NB4 (cell line): ENCODE data around the gene ALDH16A1.
"Not testable (repeated sequence)": the region's sequence is repeated elsewhere in the genome, so short reads cannot be mapped to it uniquely, and the experiment has no call there.

ENCODE experiments used
- DNase-seq: peaks from one replicate; pipeline ENCODE4 v3.0.0; 2010; ENCODE audit warnings: low read depth
- H3K4me3 ChIP-seq: one replicate; pipeline ENCODE4 v1.5.1; 2011; ENCODE audit warnings: mild to moderate bottlenecking, low read depth, low read length, moderate library complexity
- MYC ChIP-seq: IDR thresholded peaks from 2 replicates; pipeline ENCODE4 v1.6.1; 2011; ENCODE audit warnings: low read depth, low read length
- POLR2A ChIP-seq: IDR thresholded peaks from 2 replicates; pipeline ENCODE4 v1.6.1; 2011; ENCODE audit warnings: mild to moderate bottlenecking; ENCODE audit not compliant: insufficient read length; ENCODE audit errors: extremely low read depth
- TF ChIP-seq, protein P1 (sequence below): IDR thresholded peaks from one replicate; pipeline ENCODE4 v1.5.1; 2012; ENCODE audit warnings: low read depth, low read length
- TF ChIP-seq, protein P2 (sequence below): IDR thresholded peaks from 2 replicates; pipeline ENCODE4 v1.6.1; 2011; ENCODE audit warnings: low read depth, low read length

ALDH16A1 gene

DNA sequence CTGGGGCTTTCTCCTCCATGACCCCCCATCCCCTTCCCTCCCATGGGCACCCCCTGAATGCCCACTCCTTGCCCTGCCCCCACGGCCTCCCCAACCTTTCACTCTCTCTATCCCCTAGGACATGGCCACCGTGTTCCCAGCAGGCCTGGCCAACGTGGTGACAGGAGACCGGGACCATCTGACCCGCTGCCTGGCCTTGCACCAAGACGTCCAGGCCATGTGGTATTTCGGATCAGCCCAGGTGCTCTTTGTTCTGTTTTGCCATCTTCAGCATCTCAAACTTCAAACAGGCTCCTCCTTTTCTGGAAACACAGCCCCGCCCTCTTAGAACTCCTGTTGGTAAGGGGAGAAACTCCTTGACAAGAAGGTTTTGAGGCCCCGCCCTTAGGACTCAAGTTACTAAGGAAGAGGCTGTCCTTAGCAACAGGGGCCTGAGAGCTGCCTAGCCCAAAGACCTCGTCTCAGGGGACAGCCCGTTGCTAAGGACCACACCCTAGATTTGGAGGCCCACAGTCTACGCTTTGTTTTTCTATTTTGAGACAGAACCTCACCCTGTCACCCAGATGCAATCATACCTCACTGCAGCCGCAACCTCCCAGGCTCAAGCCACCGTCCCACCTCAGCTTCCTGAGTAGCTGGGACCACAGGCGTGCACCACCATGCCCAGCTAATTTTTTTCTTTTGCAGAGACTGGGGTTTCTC lies 15.9 kb downstream of the ALDH16A1 start:
- no peak overlapping the region for H3K4me3 ChIP-seq
- peak; percentile 93 for DNase-seq
- TF ChIP-seq, protein P1, sequence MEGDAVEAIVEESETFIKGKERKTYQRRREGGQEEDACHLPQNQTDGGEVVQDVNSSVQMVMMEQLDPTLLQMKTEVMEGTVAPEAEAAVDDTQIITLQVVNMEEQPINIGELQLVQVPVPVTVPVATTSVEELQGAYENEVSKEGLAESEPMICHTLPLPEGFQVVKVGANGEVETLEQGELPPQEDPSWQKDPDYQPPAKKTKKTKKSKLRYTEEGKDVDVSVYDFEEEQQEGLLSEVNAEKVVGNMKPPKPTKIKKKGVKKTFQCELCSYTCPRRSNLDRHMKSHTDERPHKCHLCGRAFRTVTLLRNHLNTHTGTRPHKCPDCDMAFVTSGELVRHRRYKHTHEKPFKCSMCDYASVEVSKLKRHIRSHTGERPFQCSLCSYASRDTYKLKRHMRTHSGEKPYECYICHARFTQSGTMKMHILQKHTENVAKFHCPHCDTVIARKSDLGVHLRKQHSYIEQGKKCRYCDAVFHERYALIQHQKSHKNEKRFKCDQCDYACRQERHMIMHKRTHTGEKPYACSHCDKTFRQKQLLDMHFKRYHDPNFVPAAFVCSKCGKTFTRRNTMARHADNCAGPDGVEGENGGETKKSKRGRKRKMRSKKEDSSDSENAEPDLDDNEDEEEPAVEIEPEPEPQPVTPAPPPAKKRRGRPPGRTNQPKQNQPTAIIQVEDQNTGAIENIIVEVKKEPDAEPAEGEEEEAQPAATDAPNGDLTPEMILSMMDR = no peak
- TF ChIP-seq, protein P2, sequence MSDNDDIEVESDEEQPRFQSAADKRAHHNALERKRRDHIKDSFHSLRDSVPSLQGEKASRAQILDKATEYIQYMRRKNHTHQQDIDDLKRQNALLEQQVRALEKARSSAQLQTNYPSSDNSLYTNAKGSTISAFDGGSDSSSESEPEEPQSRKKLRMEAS = no peak
- TF ChIP-seq MYC (no peak), POLR2A (no peak)

DNA sequence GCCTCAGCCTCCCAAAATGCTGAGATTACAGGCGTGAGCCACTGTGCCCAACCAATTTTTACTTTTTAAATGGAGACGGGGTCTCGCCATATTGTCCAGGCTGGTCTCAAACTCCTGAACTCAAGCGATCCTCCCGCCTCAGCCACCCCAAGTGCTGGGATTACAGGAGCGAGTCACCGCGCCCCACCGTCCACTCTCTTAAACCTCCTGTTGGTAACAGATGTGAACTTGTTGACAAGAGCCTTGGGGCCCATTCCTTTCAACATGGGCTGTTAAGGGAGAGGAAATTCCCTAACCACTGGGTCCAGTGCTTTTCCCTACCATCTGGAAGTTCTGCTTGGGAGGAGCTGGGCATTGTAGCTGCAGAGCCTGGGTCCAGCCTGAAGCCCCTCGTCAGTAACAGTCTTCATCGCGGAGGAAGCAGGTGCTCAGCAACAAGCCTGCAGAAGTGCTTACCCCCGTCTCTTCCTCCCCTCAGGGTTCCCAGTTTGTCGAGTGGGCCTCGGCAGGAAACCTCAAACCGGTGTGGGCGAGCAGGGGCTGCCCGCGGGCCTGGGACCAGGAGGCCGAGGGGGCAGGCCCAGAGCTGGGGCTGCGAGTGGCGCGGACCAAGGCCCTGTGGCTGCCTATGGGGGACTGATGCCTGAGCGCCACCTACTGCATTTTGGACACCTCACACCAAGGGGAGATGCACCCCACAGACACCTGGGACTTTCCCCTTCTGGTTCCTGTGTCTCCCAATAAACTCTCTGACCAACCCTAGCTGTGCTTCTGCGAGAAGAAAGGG lies 17.0 kb downstream of the ALDH16A1 start:
- TF ChIP-seq, protein P1 = peak; percentile 59
- TF ChIP-seq, protein P2 = no peak
- no peak overlapping the region for H3K4me3 ChIP-seq
- DNase-seq = peak; percentile 89

DNA sequence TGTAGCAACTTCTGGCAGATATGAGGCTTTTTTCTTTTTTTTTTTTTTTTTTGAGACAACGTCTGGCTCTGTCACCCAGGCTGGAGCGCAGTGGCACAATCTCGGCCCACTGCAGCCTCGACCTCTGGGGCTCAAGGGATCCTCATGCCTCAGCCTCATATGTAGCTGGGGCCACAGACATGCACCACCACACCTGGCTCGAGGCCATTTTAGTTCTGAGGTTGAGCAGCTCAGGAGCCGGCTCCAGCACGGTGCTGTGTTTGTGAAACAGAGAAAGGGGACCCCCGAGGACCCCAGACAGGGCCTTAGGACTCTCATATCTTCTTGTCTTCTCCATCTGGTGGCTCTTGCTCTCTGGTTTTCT lies 17.6 kb downstream of the ALDH16A1 start:
- DNase-seq = no peak
- TF ChIP-seq, protein P1 = no peak
- TF ChIP-seq MYC = no peak
- H3K4me3 ChIP-seq = no peak overlapping the region

DNA sequence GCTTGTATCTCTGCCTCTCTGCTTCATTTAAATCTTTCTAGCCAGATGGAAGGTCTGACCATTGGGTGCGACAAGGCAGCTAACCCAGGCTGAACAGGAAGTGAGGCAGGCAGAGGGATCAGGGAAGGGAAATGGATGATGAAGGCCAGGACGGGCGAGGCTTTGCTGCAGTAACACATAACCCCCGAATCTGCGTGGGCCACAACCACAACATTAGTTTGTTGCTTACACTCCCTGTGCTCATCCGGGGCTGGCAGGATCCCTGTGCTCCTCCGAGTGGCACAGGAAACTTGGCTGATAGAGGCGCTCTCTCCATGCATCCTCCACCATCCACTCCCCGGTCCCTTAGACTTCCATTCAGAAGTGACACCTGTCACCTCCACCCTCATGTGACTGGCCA lies 19.9 kb downstream of the ALDH16A1 start:
- TF ChIP-seq MYC (no peak), POLR2A (no peak)
- TF ChIP-seq, protein P2 = no peak
- TF ChIP-seq, protein P1 = no peak
- no peak overlapping the region for H3K4me3 ChIP-seq
- DNase-seq = no peak

DNA sequence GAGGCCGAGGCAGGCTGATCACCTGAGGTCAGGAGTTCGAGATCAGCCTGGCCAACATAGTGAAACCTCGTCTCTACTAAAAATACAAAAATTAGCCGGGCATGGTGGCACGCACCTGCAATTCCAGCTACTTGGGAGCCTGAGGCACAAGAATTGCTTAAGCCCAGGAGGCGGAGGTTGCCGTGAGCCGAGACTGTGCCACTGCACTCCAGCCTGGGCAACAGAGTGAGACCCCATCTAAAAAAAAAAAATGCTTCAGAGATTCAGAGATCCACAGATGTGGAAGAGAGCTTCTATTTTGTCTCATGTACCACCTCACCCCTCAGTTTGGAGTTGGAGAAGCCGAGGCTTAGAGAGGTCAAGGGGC lies 20.5 kb downstream of the ALDH16A1 start:
- DNase-seq = not testable (repeated sequence)
- peak overlapping the region; percentile 21 for H3K4me3 ChIP-seq

DNA sequence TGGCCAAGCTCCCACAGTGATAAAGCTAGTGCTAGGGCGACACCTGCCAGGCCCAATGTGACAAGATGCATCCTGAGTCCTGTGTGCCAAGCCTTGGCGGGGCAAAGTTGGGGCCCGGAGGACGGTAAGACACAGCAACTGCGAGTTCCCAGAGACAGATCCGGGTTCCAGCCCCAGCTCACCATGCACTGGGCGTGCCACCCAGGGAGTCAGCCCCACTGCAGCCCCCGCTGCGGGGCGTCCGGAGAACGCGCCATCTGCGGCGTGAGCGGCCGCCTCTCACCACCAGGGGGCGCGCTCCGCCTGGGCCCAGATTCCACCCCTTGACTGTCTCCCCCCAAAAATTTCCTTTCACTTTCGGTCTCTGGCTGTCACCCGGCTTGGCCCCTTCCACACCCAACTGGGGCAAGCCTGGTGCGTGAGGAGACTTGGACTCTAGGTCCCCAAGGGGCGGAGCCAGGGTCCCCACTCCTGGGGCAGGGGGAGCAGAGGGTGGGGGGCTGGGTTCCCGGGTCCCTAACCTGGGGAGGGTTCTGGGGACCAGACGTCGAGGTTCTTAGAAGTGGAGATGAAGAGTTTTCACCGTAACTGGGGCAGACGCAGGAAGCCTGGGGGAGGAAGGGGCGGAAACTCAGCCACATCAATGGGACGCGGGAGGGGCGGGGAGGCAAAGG lies 21.0 kb downstream of the ALDH16A1 start, which contains the start of gene FLT3LG:
FLT3LG (plus strand) TSS at position 348 of the 674 bp plus-strand sequence. CDS start 425 bp downstream, outside the sequence.
- TF ChIP-seq, protein P1 = peak; percentile 90
- TF ChIP-seq, protein P2 = peak; percentile 27; the same call in 1 of the 2 replicates
- TF ChIP-seq MYC = no peak
- H3K4me3 ChIP-seq = peak within 1 kb of the TSS; percentile 55
- peak; percentile 86 for DNase-seq
